ENCODE measurements around the gene ART3.

- TF ChIP-seq CTCF (IDR thresholded peaks at IDR 0.05; ENCODE audit: poor library complexity, severe bottlenecking) (no peak), EP300 (conservative IDR thresholded peaks at IDR 0.05; ENCODE audit: poor library complexity, severe bottlenecking) (no peak), EZH2 (IDR thresholded peaks at IDR 0.05; ENCODE audit: borderline replicate concordance, insufficient read depth, low read length, poor library complexity, severe bottlenecking) (no peak), MXI1 (conservative IDR thresholded peaks at IDR 0.05; ENCODE audit: poor library complexity, severe bottlenecking) (no peak), RAD21 (conservative IDR thresholded peaks at IDR 0.05) (no peak), TAF1 (IDR thresholded peaks at IDR 0.05; ENCODE audit: low read depth) (no peak), SMC3 (conservative IDR thresholded peaks at IDR 0.05; ENCODE audit: poor library complexity) (no peak), POLR2AphosphoS5 (IDR thresholded peaks at IDR 0.05) (no peak), REST (IDR thresholded peaks at IDR 0.05; ENCODE audit: borderline replicate concordance) (no peak)
Observed at GRCh38 chr4:76083386-76083988, 9.0 kb downstream of the ART3 start.

All from neural cell (in vitro differentiated cells).